Measurements from ENCODE around the gene NBPF3. TPM values are rescaled to one million over a fixed set of nuclear protein-coding genes. Genes with fewer than 3 reads are reported as not detected.
"Not testable (repeated sequence)": the region's sequence is repeated elsewhere in the genome, so short reads cannot be mapped to it uniquely, and the experiment has no call there.

Gene NBPF3
- total RNA-seq, 4 donors from 2014 or later: 8.2 to 12.0 (median 9.2) TPM

DNA sequence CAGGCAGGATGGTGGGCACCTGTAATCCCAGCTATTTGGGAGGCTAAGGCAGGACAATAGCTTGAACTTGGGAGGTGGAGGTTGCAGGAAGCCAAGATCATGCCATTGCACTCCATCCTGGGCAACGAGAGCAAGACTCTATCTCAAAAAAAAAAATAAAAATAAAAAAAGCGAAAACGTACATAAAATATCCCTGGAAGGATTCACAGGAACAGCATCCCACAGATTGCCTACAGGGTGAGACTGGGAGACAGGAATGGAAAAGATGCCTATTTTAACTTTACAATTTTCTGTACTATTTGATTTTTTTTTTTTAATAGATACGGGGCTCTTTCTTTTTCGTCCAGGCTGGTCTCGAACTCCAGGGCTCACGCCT lies 604 bp upstream of the NBPF3 start:
- Histone ChIP-seq H3K27ac (no peak overlapping the region), H3K36me3 (no peaks in the 10 kb centered on the region), H3K4me1 (peaks cover 26% of the 10 kb centered on the region), H3K4me3 (peak overlapping the region; percentile 59), H3K27me3 (peaks cover 14% of the 10 kb centered on the region), H3K9me3 (no peaks in the 10 kb centered on the region)
- TF ChIP-seq EP300 (IDR thresholded peaks at IDR 0.05) (no peak), POLR2AphosphoS5 (IDR thresholded peaks at IDR 0.05) (no peak), POLR2A (IDR thresholded peaks at IDR 0.05) (no peak)
- TF ChIP-seq, protein P1, sequence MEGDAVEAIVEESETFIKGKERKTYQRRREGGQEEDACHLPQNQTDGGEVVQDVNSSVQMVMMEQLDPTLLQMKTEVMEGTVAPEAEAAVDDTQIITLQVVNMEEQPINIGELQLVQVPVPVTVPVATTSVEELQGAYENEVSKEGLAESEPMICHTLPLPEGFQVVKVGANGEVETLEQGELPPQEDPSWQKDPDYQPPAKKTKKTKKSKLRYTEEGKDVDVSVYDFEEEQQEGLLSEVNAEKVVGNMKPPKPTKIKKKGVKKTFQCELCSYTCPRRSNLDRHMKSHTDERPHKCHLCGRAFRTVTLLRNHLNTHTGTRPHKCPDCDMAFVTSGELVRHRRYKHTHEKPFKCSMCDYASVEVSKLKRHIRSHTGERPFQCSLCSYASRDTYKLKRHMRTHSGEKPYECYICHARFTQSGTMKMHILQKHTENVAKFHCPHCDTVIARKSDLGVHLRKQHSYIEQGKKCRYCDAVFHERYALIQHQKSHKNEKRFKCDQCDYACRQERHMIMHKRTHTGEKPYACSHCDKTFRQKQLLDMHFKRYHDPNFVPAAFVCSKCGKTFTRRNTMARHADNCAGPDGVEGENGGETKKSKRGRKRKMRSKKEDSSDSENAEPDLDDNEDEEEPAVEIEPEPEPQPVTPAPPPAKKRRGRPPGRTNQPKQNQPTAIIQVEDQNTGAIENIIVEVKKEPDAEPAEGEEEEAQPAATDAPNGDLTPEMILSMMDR (IDR thresholded peaks at IDR 0.05): no peak
- no peak for DNase-seq (ENCODE audit: low spot score in 2 of 2)
- WGBS: 26% methylated on average over 7 of the region's 7 CpGs

DNA sequence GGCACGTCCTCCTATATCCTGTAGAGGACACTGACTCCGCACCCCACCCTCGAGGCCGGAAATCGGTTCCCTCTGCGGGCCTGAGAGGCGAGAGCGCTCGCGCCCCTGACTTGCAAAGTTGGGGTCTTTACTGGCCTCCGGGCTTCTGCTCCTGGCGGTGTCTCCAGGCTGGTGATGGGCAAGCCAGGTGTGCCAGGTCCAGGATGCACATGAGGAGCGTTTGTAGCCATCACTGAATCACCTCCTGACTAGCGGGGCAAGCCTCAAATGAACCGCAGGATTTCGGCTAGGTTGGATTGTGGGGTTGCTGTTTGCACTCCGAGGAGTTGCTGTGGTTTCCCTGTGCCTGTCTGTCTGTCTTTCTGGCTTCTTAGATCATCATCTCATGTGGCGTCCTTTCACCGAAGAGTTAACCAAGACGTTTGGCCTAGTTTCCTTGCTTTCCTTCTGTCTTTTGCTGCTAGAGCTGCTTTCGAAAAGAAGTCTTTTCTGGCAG lies 741 bp downstream of the NBPF3 start:
- H3K9me3 ChIP-seq; DNase-seq (ENCODE audit: low spot score in 2 of 2); H3K27ac ChIP-seq; H3K36me3 ChIP-seq: not testable (repeated sequence)
- H3K4me1 ChIP-seq: peaks cover 26% of the 10 kb centered on the region
- H3K27me3 ChIP-seq: peaks cover 14% of the 10 kb centered on the region
- H3K4me3 ChIP-seq: peak overlapping the region; percentile 59
- WGBS: 5% methylated on average over 6 of the region's 21 CpGs

DNA sequence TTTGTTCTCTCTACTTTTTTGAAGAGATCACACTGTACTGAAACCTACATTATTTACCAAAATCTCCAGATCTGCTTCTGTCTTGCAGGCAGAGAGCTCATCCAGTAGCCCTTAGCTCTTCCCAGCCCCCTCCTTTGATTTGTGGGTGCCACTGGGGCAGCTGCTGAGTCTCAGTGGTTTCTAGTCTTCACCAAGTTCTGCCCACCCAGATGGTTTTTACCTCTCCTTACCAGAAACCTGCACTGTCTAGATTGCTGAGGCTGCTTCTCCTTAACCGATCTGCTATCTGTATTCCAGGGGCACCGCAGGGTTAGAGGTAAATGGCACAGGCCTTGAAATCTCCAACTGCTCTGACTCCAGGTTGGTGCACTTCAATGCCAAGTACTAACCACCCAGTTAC lies 6.7 kb downstream of the NBPF3 start:
- H3K27me3 ChIP-seq; H3K9me3 ChIP-seq; H3K4me1 ChIP-seq; DNase-seq (ENCODE audit: low spot score in 2 of 2); H3K27ac ChIP-seq; H3K4me3 ChIP-seq: not testable (repeated sequence)
- WGBS: 94% methylated on average over 2 of the region's 2 CpGs
- peaks cover 16% of the 10 kb centered on the region for H3K36me3 ChIP-seq

GRCh38 chr1:21447311-21447710 lies 7.4 kb downstream of the NBPF3 start:
- no peaks in the 10 kb centered on the region for H3K27me3 ChIP-seq
- no peak overlapping the region for H3K27ac ChIP-seq
- H3K36me3 ChIP-seq: peaks cover 16% of the 10 kb centered on the region
- H3K4me1 ChIP-seq: no peaks in the 10 kb centered on the region
- DNase-seq (ENCODE audit: low spot score in 2 of 2): no peak
- WGBS: 88% methylated on average over 5 of the region's 5 CpGs
- no peaks in the 10 kb centered on the region for H3K9me3 ChIP-seq
- TF ChIP-seq, protein P1 (IDR thresholded peaks at IDR 0.05): no peak
- no peak for TF ChIP-seq POLR2A (IDR thresholded peaks at IDR 0.05)
- TF ChIP-seq EP300 (IDR thresholded peaks at IDR 0.05): no peak
- no peak for TF ChIP-seq POLR2AphosphoS5 (IDR thresholded peaks at IDR 0.05)
- H3K4me3 ChIP-seq: no peak overlapping the region

DNA sequence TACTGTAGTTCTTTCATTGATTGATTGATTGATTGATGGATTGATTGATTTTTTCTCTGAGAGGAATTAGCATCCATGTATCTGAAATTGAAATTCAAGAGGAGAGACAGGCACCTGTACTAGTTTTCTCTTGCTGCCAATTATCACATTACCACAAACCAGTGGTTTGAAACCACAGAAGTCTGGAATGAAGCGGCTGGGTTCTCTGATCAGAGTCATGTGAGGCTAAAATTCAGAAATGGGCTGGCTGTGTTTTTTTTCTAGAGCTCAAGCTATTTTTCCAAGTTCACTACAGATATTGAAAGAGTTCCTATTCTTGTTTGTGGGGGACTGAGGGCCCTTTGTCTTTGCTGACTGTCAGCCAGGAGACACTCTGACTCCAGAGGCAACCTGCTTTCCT lies 10.0 kb downstream of the NBPF3 start:
- 84% methylated on average over 1 of the region's 1 CpG for WGBS
- no peak for DNase-seq (ENCODE audit: low spot score in 2 of 2)
- TF ChIP-seq POLR2AphosphoS5 (IDR thresholded peaks at IDR 0.05) (no peak), EP300 (IDR thresholded peaks at IDR 0.05) (no peak), POLR2A (IDR thresholded peaks at IDR 0.05) (no peak)
- TF ChIP-seq, protein P1 (IDR thresholded peaks at IDR 0.05): no peak
- Histone ChIP-seq H3K4me1 (no peaks in the 10 kb centered on the region), H3K27ac (no peak overlapping the region), H3K4me3 (no peak overlapping the region), H3K36me3 (peaks cover 16% of the 10 kb centered on the region), H3K27me3 (no peaks in the 10 kb centered on the region), H3K9me3 (no peaks in the 10 kb centered on the region)

- 52% methylated on average over 1 of the region's 1 CpG for WGBS
- Histone ChIP-seq H3K4me3 (no peak overlapping the region), H3K36me3 (peaks cover 3% of the 10 kb centered on the region), H3K9me3 (no peaks in the 10 kb centered on the region), H3K27me3 (no peaks in the 10 kb centered on the region), H3K4me1 (no peaks in the 10 kb centered on the region), H3K27ac (no peak overlapping the region)
- no peak for DNase-seq (ENCODE audit: low spot score in 2 of 2)
- TF ChIP-seq POLR2A (IDR thresholded peaks at IDR 0.05): no peak
- TF ChIP-seq, protein P1 (IDR thresholded peaks at IDR 0.05): no peak
- TF ChIP-seq EP300 (IDR thresholded peaks at IDR 0.05): no peak
- TF ChIP-seq POLR2AphosphoS5 (IDR thresholded peaks at IDR 0.05): no peak
Observed at GRCh38 chr1:21451212-21451611, 11.3 kb downstream of the NBPF3 start.
